ENCODE data around the gene SLC36A4. TPM values are rescaled to one million over a fixed set of nuclear protein-coding genes. Genes with fewer than 3 reads are reported as not detected.
"Not testable (repeated sequence)": the region's sequence is repeated elsewhere in the genome, so short reads cannot be mapped to it uniquely, and the experiment has no call there.

The SLC36A4 gene
- total and polyA plus RNA-seq, 2 experiments from 2014 or later = 26.2 to 56.8 TPM

GRCh38 chr11:93113824-93114223 is 84.0 kb downstream of the SLC36A4 start:
- no peak for DNase-seq (ENCODE audit: low read depth in 1 of 2, low spot score in 1 of 2)
- Histone ChIP-seq H3K4me1 (ENCODE audit: low read depth) (no peaks in the 10 kb centered on the region), H3K9me3 (ENCODE audit: low read depth) (no peaks in the 10 kb centered on the region), H3K4me3 (no peak overlapping the region), H3K27me3 (no peaks in the 10 kb centered on the region), H3K27ac (no peak overlapping the region), H3K36me3 (no peaks in the 10 kb centered on the region)
- no peak for TF ChIP-seq CTCF (IDR thresholded peaks at IDR 0.05; ENCODE audit: low read depth, low read length)

GRCh38 chr11:93111147-93111546 is 86.6 kb downstream of the SLC36A4 start:
- DNase-seq (ENCODE audit: low read depth in 1 of 2, low spot score in 1 of 2); H3K36me3 ChIP-seq; H3K4me3 ChIP-seq; H3K4me1 ChIP-seq (ENCODE audit: low read depth); H3K27ac ChIP-seq; H3K9me3 ChIP-seq (ENCODE audit: low read depth); H3K27me3 ChIP-seq: not testable (repeated sequence)

- Histone ChIP-seq H3K4me1 (ENCODE audit: low read depth) (no peaks in the 10 kb centered on the region), H3K4me3 (no peak overlapping the region), H3K9me3 (ENCODE audit: low read depth) (no peaks in the 10 kb centered on the region), H3K27ac (no peak overlapping the region), H3K36me3 (no peaks in the 10 kb centered on the region), H3K27me3 (no peaks in the 10 kb centered on the region)
- DNase-seq (ENCODE audit: low read depth in 1 of 2, low spot score in 1 of 2) = peak in 1 of 2 donors; percentile 29
- TF ChIP-seq CTCF (IDR thresholded peaks at IDR 0.05; ENCODE audit: low read depth, low read length) = no peak
These were observed 97.6 kb downstream of the SLC36A4 start for GRCh38 chr11:93100211-93100610.

GRCh38 chr11:93099806-93100205 is 98.0 kb downstream of the SLC36A4 start:
- Histone ChIP-seq H3K4me3 (no peak overlapping the region), H3K27me3 (no peaks in the 10 kb centered on the region), H3K36me3 (no peaks in the 10 kb centered on the region), H3K9me3 (ENCODE audit: low read depth) (no peaks in the 10 kb centered on the region), H3K4me1 (ENCODE audit: low read depth) (no peaks in the 10 kb centered on the region), H3K27ac (no peak overlapping the region)
- TF ChIP-seq CTCF (IDR thresholded peaks at IDR 0.05; ENCODE audit: low read depth, low read length) = no peak
- DNase-seq (ENCODE audit: low read depth in 1 of 2, low spot score in 1 of 2) = peak in 1 of 2 donors; percentile 24

Other genes with a start within 250 kb of the SLC36A4 start
- gene MTNR1B, start 228.3 kb downstream of the SLC36A4 start, total RNA-seq = not detected in 2 replicates
- gene MTNR1B, start 228.3 kb downstream of the SLC36A4 start, polyA plus RNA-seq = not detected in 2 replicates
- 0.14 and 0.27 TPM in 2 replicates for gene DEUP1, start 132.8 kb upstream of the SLC36A4 start, total RNA-seq
- 0.28 and 2.0 TPM in 2 replicates for gene DEUP1, start 132.8 kb upstream of the SLC36A4 start, polyA plus RNA-seq

All from cardiac muscle cell (in vitro differentiated cells and primary cell).